ENCODE measurements around the gene XIRP1.

GRCh38 chr3:39189959-39190269, 2.5 kb downstream of the XIRP1 start:
- TF ChIP-seq POLR2A (IDR thresholded peaks at IDR 0.05; ENCODE audit: low read length) (no peak), GATA1 (IDR thresholded peaks at IDR 0.05; ENCODE audit: low read depth, low read length) (no peak)

Data from erythroblast (primary cell).